GM12878 (cell line): ENCODE data around the gene CCL22. TPM values are rescaled to one million over a fixed set of nuclear protein-coding genes. Genes with fewer than 3 reads are reported as not detected.

ENCODE experiments used
- ATAC-seq: fragments of 200-7000 bp; cut with Tn5 transposase; 3 replicates; pipeline ENCODE4 v1.9.1; 2020; ENCODE audit warnings: mild to moderate bottlenecking, moderate library complexity
- BruUV-seq: library from RNA; stranded (reverse); fragments of 400-500 nt; replicated peaks from 2 replicates; lab custom pipeline; 2021; lab: Mats Ljungman, UMichigan
- CTCF ChIA-PET: fragments of 300-600 bp; sonication (Branson Sonifier 250); formaldehyde crosslinking; extraction: SDS; loops from one replicate; lab custom pipeline; 2021; ENCODE audit warnings: inconsistent platforms; lab: Yijun Ruan, JAX
- POLR2A ChIA-PET: fragments of 350-600 bp; formaldehyde crosslinking; extraction: SDS; loops from one replicate; lab custom pipeline; 2021; ENCODE audit warnings: inconsistent platforms; lab: Charles Lee
- RAD21 ChIA-PET: fragments of 300-600 bp; sonication (Branson Sonifier 250); formaldehyde crosslinking; loops from one replicate; lab custom pipeline; 2023; ENCODE audit warnings: antibody characterized with exemption; ENCODE audit not compliant: unreplicated experiment; lab: Charles Lee
- SMC1A ChIA-PET: fragments of 300-600 bp; sonication (Branson Sonifier 250); formaldehyde crosslinking; loops from one replicate; lab custom pipeline; 2023; ENCODE audit not compliant: unreplicated experiment, uncharacterized antibody; lab: Charles Lee
- DNase-seq: peaks from one replicate; pipeline ENCODE4 v3.0.0-alpha.2; 2011; ENCODE audit warnings: low read depth, low spot score
- FAIRE-seq: peaks from 3 replicates; lab custom pipeline; 2011; peaks lifted over from hg19 to GRCh38; lab: Jason Lieb, UNC
- H2AFZ ChIP-seq: 2 replicates; pipeline ENCODE4 v1.6.0; 2011; ENCODE audit warnings: low read depth, low read length, control low read depth; ENCODE audit not compliant: control insufficient read depth
- H3K27ac ChIP-seq: 2 replicates; pipeline ENCODE4 v1.5.1; 2011; ENCODE audit warnings: control low read depth; ENCODE audit not compliant: control insufficient read depth, insufficient read depth
- H3K27me3 ChIP-seq, 2 experiments: replicated peaks in 1 of 2; 2 replicates each; pipeline versions ENCODE4 v1.6.0 to v1.6.1; 2011; ENCODE audit warnings: low read length in 1 of 2; ENCODE audit not compliant: control insufficient read depth in 2 of 2, insufficient read depth in 2 of 2
- H3K36me3 ChIP-seq, 2 experiments: 2 replicates each; pipeline ENCODE4 v1.5.1; 2011; ENCODE audit warnings: low read length in 1 of 2; ENCODE audit not compliant: control insufficient read depth in 2 of 2, insufficient read depth in 2 of 2
- H3K4me1 ChIP-seq: 2 replicates; pipeline ENCODE4 v1.6.1; 2011; ENCODE audit warnings: mild to moderate bottlenecking, low read length, moderate library complexity, mixed read lengths; ENCODE audit not compliant: control insufficient read depth, insufficient read depth
- H3K4me2 ChIP-seq: 2 replicates; pipeline ENCODE4 v1.6.0; 2011; ENCODE audit warnings: control low read depth; ENCODE audit not compliant: control insufficient read depth, insufficient read depth
- H3K4me3 ChIP-seq: fragments of 200-600 bp; sonication (generic); 2 replicates; pipeline ENCODE4 v1.5.1; 2016
- H3K79me2 ChIP-seq: 2 replicates; pipeline ENCODE4 v1.6.0; 2011; ENCODE audit warnings: low read length; ENCODE audit not compliant: control insufficient read depth, insufficient read depth
- H3K9ac ChIP-seq: 2 replicates; pipeline ENCODE4 v1.8.0; 2011; ENCODE audit warnings: low read length, control low read depth, mixed read lengths; ENCODE audit not compliant: control insufficient read depth, insufficient read depth
- H3K9me3 ChIP-seq: replicated peaks from 3 replicates; pipeline ENCODE4 v1.5.1; 2011; ENCODE audit warnings: mild to moderate bottlenecking, low read length; ENCODE audit not compliant: control insufficient read depth, insufficient read depth
- H4K20me1 ChIP-seq: 2 replicates; pipeline ENCODE4 v1.6.0; 2011; ENCODE audit not compliant: control insufficient read depth, insufficient read depth
- CBX5 ChIP-seq: sonication (generic); IDR thresholded peaks from 2 replicates; pipeline ENCODE4 v1.6.1; 2016; ENCODE audit warnings: low read depth, moderate library complexity, mild to moderate bottlenecking, inconsistent platforms
- EGR1 ChIP-seq, 2 experiments: IDR thresholded peaks; 1 replicate in 1 of 2; 2 replicates in 1 of 2; pipeline ENCODE4 v1.6.1; 2011 to 2012; ENCODE audit warnings: low read depth in 2 of 2, low read length in 2 of 2, borderline replicate concordance in 1 of 2, mild to moderate bottlenecking in 1 of 2, moderate library complexity in 1 of 2
- FOXM1 ChIP-seq: IDR thresholded peaks from 2 replicates; pipeline ENCODE4 v1.6.1; 2012; ENCODE audit warnings: low read depth, mild to moderate bottlenecking, inconsistent platforms, low read length, moderate library complexity
- MLLT1 ChIP-seq: fragments of 450-650 bp; IDR thresholded peaks from 2 replicates; pipeline ENCODE4 v1.6.1; 2016; ENCODE audit warnings: mild to moderate bottlenecking
- SMAD5 ChIP-seq: IDR thresholded peaks from 2 replicates; pipeline ENCODE4 v1.6.1; 2016; ENCODE audit warnings: antibody characterized with exemption, low read depth
- ZBTB33 ChIP-seq: fragments of 450-650 bp; IDR thresholded peaks from 2 replicates; pipeline ENCODE4 v1.6.1; 2017; ENCODE audit warnings: mild to moderate bottlenecking
- WGBS: methylation state at CpG from one replicate; pipeline ENCODE4 v1.1.6; 2016; ENCODE audit warnings: low lambda C conversion rate; ENCODE audit not compliant: insufficient replicate concordance, insufficient coverage; ENCODE audit errors: missing lambda C conversion rate; 5-methylcytosine and 5-hydroxymethylcytosine counted together
- in situ Hi-C: fragments of 300-500 bp; cut with MboI; formaldehyde crosslinking; loops from 9 replicates; pipeline ENCODE4 v1.14.3; 2018; ENCODE audit warnings: mixed read lengths
- intact Hi-C: fragments of 100-400 bp; cut with micrococcal nuclease; formaldehyde crosslinking; loops from one replicate; pipeline ENCODE4 v1.14.2; 2022; ENCODE audit not compliant: unreplicated experiment
- polyA plus RNA-seq, 11 experiments: library from polyadenylated mRNA; depleted of rRNA in 4 of 11; unstranded in 6 of 11; stranded (reverse) in 5 of 11; fragments of >200 nt; fragmentation: Nextera tagmentation in 4 of 11; fragmentation: Illumina TruSeq in 1 of 11; extraction: Ambion mirVana in 4 of 11; extraction: Trizol in 1 of 11; gene quantifications; 1 replicate in 1 of 11; 2 replicates in 10 of 11; pipeline versions ENCODE4 v1.2.1 to v1.2.3, GENCODE V29; 2011 to 2016; ENCODE audit warnings: inconsistent platforms in 2 of 11, missing spikeins in 2 of 11, low read depth in 1 of 11
- total RNA-seq, 4 experiments: library from RNA; depleted of rRNA in 3 of 4; stranded (reverse); fragments of >200 nt in 3 of 4; fragmentation: Illumina TruSeq in 1 of 4; extraction: Trizol in 1 of 4; gene quantifications; 2 replicates each; pipeline versions ENCODE4 v1.2.1 to v1.2.3, GENCODE V29; 2013 to 2021

CCL22 gene
- total and polyA plus RNA-seq, 10 of the 15 experiments (the other 5 are each of a cell fraction or from before 2014, with no cell fraction given), result 38.0 to 704 (median 349) TPM

- ChIA-PET SMC1A (interaction anchor here (1.2 to 2.2 kb wide), 3 partner anchors 11 to 16 kb away, joined by 3 to 8 read pairs (median 6); no protein-coding TSS in a partner anchor), CTCF (interaction anchor here (1.0 to 1.3 kb wide), 4 partner anchors 17 to 85 kb away, joined by 3 to 4 read pairs (median 3); no protein-coding TSS in a partner anchor), POLR2A (interaction anchor here (1.4 kb wide), 1 partner anchor 29 kb away, joined by 3 read pairs; no protein-coding TSS in a partner anchor), RAD21 (no interaction called here)
- no peaks in the 10 kb centered on the region for H4K20me1 ChIP-seq
- intact Hi-C loops (no loop called here), in situ Hi-C loops (no loop called here)
- DNase-seq (no peak), ATAC-seq (no peak), FAIRE-seq (no peak)
- H2AFZ ChIP-seq, result no peak overlapping the region
- peaks cover 12% of the 10 kb centered on the region; the same call in 2 of the 3 replicates for H3K9me3 ChIP-seq
- no peak overlapping the region for H3K4me2 ChIP-seq
- 100% methylated on average over 1 of the region's 1 CpG for WGBS
- no peak overlapping the region for H3K27ac ChIP-seq
- H3K9ac ChIP-seq, result no peak overlapping the region
- H3K36me3 ChIP-seq, result no peaks in the 10 kb centered on the region
- no peaks in the 10 kb centered on the region for H3K79me2 ChIP-seq
- TF ChIP-seq CBX5 (peak; percentile 84; the same call in 1 of the 2 replicates), ZBTB33 (no peak)
- H3K27me3 ChIP-seq, result no peaks in the 10 kb centered on the region
- no TSS peak for BruUV-seq
- no peak overlapping the region for H3K4me3 ChIP-seq
- peaks cover 2% of the 10 kb centered on the region; the same call in 1 of the 2 replicates for H3K4me1 ChIP-seq
Measured at GRCh38 chr16:57333402-57333801, 25.2 kb upstream of the CCL22 start.

- Histone ChIP-seq H3K9ac (no peak overlapping the region), H2AFZ (no peak overlapping the region), H3K9me3 (peaks cover 13% of the 10 kb centered on the region; the same call in 2 of the 3 replicates), H3K36me3 (no peaks in the 10 kb centered on the region), H3K79me2 (no peaks in the 10 kb centered on the region), H4K20me1 (no peaks in the 10 kb centered on the region), H3K27me3 (no peaks in the 10 kb centered on the region), H3K4me3 (no peak overlapping the region), H3K4me2 (no peak overlapping the region), H3K27ac (no peak overlapping the region), H3K4me1 (peaks cover 11% of the 10 kb centered on the region)
- 87% methylated on average over 4 of the region's 4 CpGs for WGBS
- in situ Hi-C loops, result no loop called here
- POLR2A ChIA-PET, result interaction anchor here (0.6 kb wide), 1 partner anchor 56 kb away, joined by 3 read pairs; no protein-coding TSS in a partner anchor
- CTCF ChIA-PET, result interaction anchor here (0.8 to 1.3 kb wide), 3 partner anchors 25 to 83 kb away, joined by 3 to 6 read pairs (median 3); no protein-coding TSS in a partner anchor
- ATAC-seq (no peak), DNase-seq (no peak), FAIRE-seq (no peak)
- no TSS peak for BruUV-seq
- intact Hi-C loops, result no loop called here
- SMC1A ChIA-PET, result interaction anchor here (1.1 to 2.2 kb wide), 2 partner anchors 14 to 21 kb away, joined by 3 to 6 read pairs; no protein-coding TSS in a partner anchor
- RAD21 ChIA-PET, result interaction anchor here (1.0 kb wide), 1 partner anchor 9 kb away, joined by 3 read pairs; no protein-coding TSS in a partner anchor
- TF ChIP-seq MLLT1, result no peak
- no peak for TF ChIP-seq EGR1 (IDR thresholded peaks at IDR 0.05; ENCODE audit: borderline replicate concordance in 1 of 2, low read depth in 2 of 2, low read length in 2 of 2)
- TF ChIP-seq SMAD5, result no peak
- TF ChIP-seq FOXM1, result no peak
Measured at GRCh38 chr16:57335366-57335765, 23.2 kb upstream of the CCL22 start.
